ENCODE results near the gene SPINK8.
A peak's percentile ranks its signal among the peaks of the same experiment; 100 is the strongest.

SPINK8 gene

GRCh38 chr3:48276911-48277641, 56.4 kb downstream of the SPINK8 start:
- H3K4me3 ChIP-seq (ENCODE audit: low read depth, low read length): no peak overlapping the region
- H3K9me3 ChIP-seq (ENCODE audit: control insufficient read depth, insufficient read depth, low read depth, low read length): no peaks in the 10 kb centered on the region
- no peaks in the 10 kb centered on the region for H3K4me1 ChIP-seq (ENCODE audit: control insufficient read depth, insufficient read depth, low read length)
- TF ChIP-seq ZNF561 (tag by site-specific recombination; IDR thresholded peaks at IDR 0.05; ENCODE audit: borderline replicate concordance) (no peak), ZNF521 (tag by site-specific recombination; IDR thresholded peaks at IDR 0.05) (no peak), KLF10 (tag by site-specific recombination; IDR thresholded peaks at IDR 0.05) (no peak), PRDM1 (tag by site-specific recombination; IDR thresholded peaks at IDR 0.05) (no peak), ZNF26 (tag by site-specific recombination; IDR thresholded peaks at IDR 0.05) (no peak), ZNF280D (tag by site-specific recombination; IDR thresholded peaks at IDR 0.05) (no peak), ZSCAN5A (tag by site-specific recombination; IDR thresholded peaks at IDR 0.05) (no peak), ZNF138 (tag by site-specific recombination; IDR thresholded peaks at IDR 0.05; ENCODE audit: borderline replicate concordance) (no peak), GLI4 (tag by site-specific recombination; IDR thresholded peaks at IDR 0.05) (no peak), ZFP41 (tag by site-specific recombination; IDR thresholded peaks at IDR 0.05; ENCODE audit: borderline replicate concordance) (no peak)
- CTCF ChIA-PET: interaction anchor here (0.8 to 3.3 kb wide), 4 partner anchors 83 to 280 kb away, joined by 3 to 29 read pairs (median 4); partner anchors contain the start of gene PFKFB4
- POLR2A ChIA-PET: no interaction called here
- H3K36me3 ChIP-seq (ENCODE audit: control insufficient read depth in 2 of 2, insufficient read depth in 1 of 2, low read length in 2 of 2): no peaks in the 10 kb centered on the region
- H3K27ac ChIP-seq (ENCODE audit: extremely low read depth, low read depth, low read length): no peak overlapping the region

GRCh38 chr3:48275287-48276027, 58.0 kb downstream of the SPINK8 start:
- ChIA-PET CTCF (interaction anchor here (0.6 to 7.6 kb wide), 7 partner anchors 50 to 274 kb away, joined by 3 to 97 read pairs (median 3); no protein-coding TSS in a partner anchor), POLR2A (no interaction called here)
- Histone ChIP-seq H3K27ac (ENCODE audit: extremely low read depth, low read depth, low read length) (no peak overlapping the region), H3K9me3 (ENCODE audit: control insufficient read depth, insufficient read depth, low read depth, low read length) (no peaks in the 10 kb centered on the region), H3K4me3 (ENCODE audit: low read depth, low read length) (no peak overlapping the region), H3K4me1 (ENCODE audit: control insufficient read depth, insufficient read depth, low read length) (no peaks in the 10 kb centered on the region), H3K36me3 (ENCODE audit: control insufficient read depth in 2 of 2, insufficient read depth in 1 of 2, low read length in 2 of 2) (peaks cover 0 to 11% of the 10 kb centered on the region in 2 experiments; a peak in 1 of 3 replicates)
- peak; percentile 63 for TF ChIP-seq SCRT2 (tag by site-specific recombination; IDR thresholded peaks at IDR 0.05)
- no peak for TF ChIP-seq ZNF654 (tag by site-specific recombination; IDR thresholded peaks at IDR 0.05; ENCODE audit: low read depth)
- 0 out of 2 replicates have a peak, but pooled peaks have one; percentile 32 for TF ChIP-seq SCRT1 (tag by site-specific recombination; IDR thresholded peaks at IDR 0.05; ENCODE audit: borderline replicate concordance)
- no peak for TF ChIP-seq KLF1 (tag by site-specific recombination; IDR thresholded peaks at IDR 0.05)

All from HEK293 (cell line).